ENCODE measurements around the gene IRF2BPL. TPM values are rescaled to one million over a fixed set of nuclear protein-coding genes. Genes with fewer than 3 reads are reported as not detected.

IRF2BPL gene
- total and polyA plus RNA-seq, 2 of the 8 experiments (the other 6 are each of a cell fraction or from before 2014, with no cell fraction given), result 18.8 to 57.0 TPM

GRCh38 chr14:77058117-77058516, 29.6 kb upstream of the IRF2BPL start:
- WGBS, 2 experiments (ENCODE audit: extremely low coverage in 1 of 2, insufficient coverage in 1 of 2, insufficient read length in 1 of 2, insufficient replicate concordance in 2 of 2, low coverage in 1 of 2, low lambda C conversion rate in 2 of 2, missing lambda C conversion rate in 1 of 2), result 86% methylated on average over 9 of the region's 9 CpGs; no CpG with 5 or more reads in 1 of the 2 experiments
- TF ChIP-seq SIX5 (IDR thresholded peaks at IDR 0.05; ENCODE audit: low read depth, low read length), result no peak
- TF ChIP-seq SP2 (IDR thresholded peaks at IDR 0.05; ENCODE audit: low read length), result no peak
- no peak for TF ChIP-seq MAX (IDR thresholded peaks at IDR 0.05)
- TF ChIP-seq CTBP2 (IDR thresholded peaks at IDR 0.05; ENCODE audit: borderline replicate concordance, insufficient read depth, insufficient read length, low read length), result no peak
- TF ChIP-seq USF2 (IDR thresholded peaks at IDR 0.05; ENCODE audit: low read length), result no peak
- TF ChIP-seq CBX8 (IDR thresholded peaks at IDR 0.05; ENCODE audit: borderline replicate concordance, low read depth, low read length), result no peak
- TF ChIP-seq CHD2 (IDR thresholded peaks at IDR 0.05; ENCODE audit: low read length), result no peak
- TF ChIP-seq KDM5A (IDR thresholded peaks at IDR 0.05; ENCODE audit: low read length), result no peak
- no peak for TF ChIP-seq ATF3 (IDR thresholded peaks at IDR 0.05; ENCODE audit: insufficient read depth, low read depth, low read length)
- no peak for TF ChIP-seq TAF1 (IDR thresholded peaks at IDR 0.05; ENCODE audit: low read depth, low read length)
- TF ChIP-seq SP1 (IDR thresholded peaks at IDR 0.05; ENCODE audit: low read depth, low read length), result no peak
- no peak for TF ChIP-seq FOSL1 (IDR thresholded peaks at IDR 0.05; ENCODE audit: insufficient read depth, low read depth, low read length)
- TF ChIP-seq CREB1 (IDR thresholded peaks at IDR 0.05), result no peak

More at GRCh38 chr14:77058117-77058516, 29.6 kb upstream of the IRF2BPL start:
- no peak overlapping the region for H3K27ac ChIP-seq (ENCODE audit: low read depth, low read length)
- no peak for FAIRE-seq
- no peak overlapping the region for H4K91ac ChIP-seq (replicated peaks; ENCODE audit: insufficient read length, low read length)
- no peak overlapping the region for H3K4me2 ChIP-seq (ENCODE audit: insufficient read depth in 1 of 2, low read depth in 2 of 2, low read length in 2 of 2)
- no peak overlapping the region for H2BK120ac ChIP-seq (replicated peaks; ENCODE audit: low read depth, low read length)
- H2BK15ac ChIP-seq (ENCODE audit: low read length), result no peak overlapping the region
- CTCF ChIA-PET (ENCODE audit: partially characterized antibody), result interaction anchor here (0.7 to 9.2 kb wide), 11 partner anchors 11 to 183 kb away, joined by 3 to 258 read pairs (median 8); no protein-coding TSS in a partner anchor
- no peak overlapping the region for H3K56ac ChIP-seq (replicated peaks; ENCODE audit: insufficient read length, low read depth, low read length)
- H3K23ac ChIP-seq (ENCODE audit: insufficient read length), result no peak overlapping the region
- no peak overlapping the region; the same call in 1 of the 2 replicates for H2AFZ ChIP-seq (ENCODE audit: low read length)
- H3K79me1 ChIP-seq (ENCODE audit: low read depth, low read length), result no peaks in the 10 kb centered on the region
- no peak overlapping the region for H3K18ac ChIP-seq (ENCODE audit: extremely low read depth, low read length)
- no peak overlapping the region for H2AK5ac ChIP-seq (ENCODE audit: low read depth, low read length)
- H3K4me1 ChIP-seq (replicated peaks in 1 of 4; ENCODE audit: control insufficient read depth in 3 of 4, insufficient read depth in 4 of 4, low read length in 3 of 4), result peaks cover 3 to 12% (median 4%) of the 10 kb centered on the region in 4 experiments; a peak in 5 of 7 replicates
- H3K23me2 ChIP-seq (ENCODE audit: low read depth, low read length), result no peaks in the 10 kb centered on the region; the same call in 1 of the 2 replicates
- H4K8ac ChIP-seq (ENCODE audit: extremely low read depth, insufficient read depth, low read length), result no peak overlapping the region
- H3K36me3 ChIP-seq (ENCODE audit: control insufficient read depth in 2 of 4, insufficient read depth in 4 of 4, low read length in 3 of 4), result no peaks in the 10 kb centered on the region
- no peak overlapping the region for H2BK20ac ChIP-seq (ENCODE audit: low read length)
- POLR2A ChIA-PET (ENCODE audit: partially characterized antibody), result interaction anchor here (0.8 to 1.6 kb wide), 2 partner anchors 18 to 29 kb away, joined by 3 to 4 read pairs; no protein-coding TSS in a partner anchor
- no peak overlapping the region for H4K5ac ChIP-seq (ENCODE audit: insufficient read length, low read depth, low read length)
- no peak overlapping the region for H3K14ac ChIP-seq (ENCODE audit: insufficient read length)
- H2BK5ac ChIP-seq (ENCODE audit: low read depth, low read length), result no peak overlapping the region
- no peaks in the 10 kb centered on the region for H4K20me1 ChIP-seq (replicated peaks in 1 of 2; ENCODE audit: control insufficient read depth in 1 of 2, insufficient read depth in 2 of 2, low read length in 2 of 2)
- no peaks in the 10 kb centered on the region for H3K27me3 ChIP-seq (replicated peaks in 1 of 4; ENCODE audit: control insufficient read depth in 3 of 4, extremely low read depth in 1 of 4, insufficient read depth in 3 of 4, low read length in 3 of 4)
- H3K4me3 ChIP-seq (ENCODE audit: extremely low read depth in 1 of 4, insufficient read depth in 2 of 4, low read depth in 3 of 4, low read length in 4 of 4), result no peak overlapping the region
- H3K9ac ChIP-seq (replicated peaks in 1 of 4; ENCODE audit: extremely low read depth in 1 of 4, low read depth in 3 of 4, low read length in 3 of 4), result no peak overlapping the region
- DNase-seq (ENCODE audit: low read depth in 1 of 2, low spot score in 2 of 2), result no peak
- no peak overlapping the region for H3K4ac ChIP-seq (replicated peaks; ENCODE audit: insufficient read length, low read depth, low read length)
- H3K9me3 ChIP-seq (ENCODE audit: insufficient read depth in 2 of 2, low read depth in 1 of 2, low read length in 1 of 2), result peaks cover 3 to 5% of the 10 kb centered on the region in 2 experiments; a peak in 2 of 4 replicates
- H2BK12ac ChIP-seq (ENCODE audit: low read depth, low read length), result no peak overlapping the region
- no peaks in the 10 kb centered on the region for H3K79me2 ChIP-seq (ENCODE audit: control insufficient read depth in 1 of 2, insufficient read depth in 2 of 2, low read length in 2 of 2)
